Activated B cell treated with CpG ODN at 0.5 μM for 24 hours (primary cell): ENCODE results near the gene COPZ2. TPM values are rescaled to one million over a fixed set of nuclear protein-coding genes. Genes with fewer than 3 reads are reported as not detected.

ENCODE experiments used
- ATAC-seq: fragments of 200-7000 bp; cut with Tn5 transposase; one replicate; pipeline ENCODE4 v1.10.0; 2021; ENCODE audit warnings: low read depth, mild to moderate bottlenecking, moderate library complexity
- CTCF ChIA-PET: fragments of 350-600 bp; sonication (Branson Sonifier 250); formaldehyde crosslinking; loops from one replicate; lab custom pipeline; 2021; ENCODE audit warnings: antibody characterized with exemption; lab: Charles Lee
- POLR2A ChIA-PET: fragments of 350-600 bp; sonication (Branson Sonifier 250); formaldehyde crosslinking; loops from one replicate; lab custom pipeline; 2021; ENCODE audit warnings: antibody characterized with exemption; lab: Charles Lee
- DNase-seq: peaks from one replicate; pipeline ENCODE4 v3.0.0; 2022
- H3K27ac Mint-ChIP-seq: one replicate; pipeline ENCODE4 v1.8.0; 2020; ENCODE audit warnings: mixed read lengths
- H3K27me3 Mint-ChIP-seq: one replicate; pipeline ENCODE4 v1.8.0; 2021; ENCODE audit warnings: mixed read lengths
- H3K36me3 Mint-ChIP-seq: one replicate; pipeline ENCODE4 v1.8.0; 2021; ENCODE audit warnings: low read depth, mixed read lengths
- H3K4me1 Mint-ChIP-seq: one replicate; pipeline ENCODE4 v1.8.0; 2021; ENCODE audit warnings: mixed read lengths
- H3K4me3 Mint-ChIP-seq: one replicate; pipeline ENCODE4 v1.8.0; 2020; ENCODE audit warnings: mild to moderate bottlenecking, mixed read lengths
- H3K9me3 Mint-ChIP-seq: one replicate; pipeline ENCODE4 v1.8.0; 2020; ENCODE audit warnings: mixed read lengths
- CTCF ChIP-seq: fragments of 200-600 bp; IDR thresholded peaks from one replicate; pipeline ENCODE4 v1.8.0; 2022; ENCODE audit warnings: antibody characterized with exemption, mild to moderate bottlenecking
- intact Hi-C: fragments of 100-400 bp; cut with micrococcal nuclease; formaldehyde crosslinking; loops from one replicate; pipeline ENCODE4 v1.15.1; 2024
- total RNA-seq: library from RNA; stranded (reverse); gene quantifications from 2 replicates; pipeline ENCODE4 v1.2.3, GENCODE V29; 2022

The COPZ2 gene
- total RNA-seq, 1 donor from 2014 or later: 3.3 TPM

DNA sequence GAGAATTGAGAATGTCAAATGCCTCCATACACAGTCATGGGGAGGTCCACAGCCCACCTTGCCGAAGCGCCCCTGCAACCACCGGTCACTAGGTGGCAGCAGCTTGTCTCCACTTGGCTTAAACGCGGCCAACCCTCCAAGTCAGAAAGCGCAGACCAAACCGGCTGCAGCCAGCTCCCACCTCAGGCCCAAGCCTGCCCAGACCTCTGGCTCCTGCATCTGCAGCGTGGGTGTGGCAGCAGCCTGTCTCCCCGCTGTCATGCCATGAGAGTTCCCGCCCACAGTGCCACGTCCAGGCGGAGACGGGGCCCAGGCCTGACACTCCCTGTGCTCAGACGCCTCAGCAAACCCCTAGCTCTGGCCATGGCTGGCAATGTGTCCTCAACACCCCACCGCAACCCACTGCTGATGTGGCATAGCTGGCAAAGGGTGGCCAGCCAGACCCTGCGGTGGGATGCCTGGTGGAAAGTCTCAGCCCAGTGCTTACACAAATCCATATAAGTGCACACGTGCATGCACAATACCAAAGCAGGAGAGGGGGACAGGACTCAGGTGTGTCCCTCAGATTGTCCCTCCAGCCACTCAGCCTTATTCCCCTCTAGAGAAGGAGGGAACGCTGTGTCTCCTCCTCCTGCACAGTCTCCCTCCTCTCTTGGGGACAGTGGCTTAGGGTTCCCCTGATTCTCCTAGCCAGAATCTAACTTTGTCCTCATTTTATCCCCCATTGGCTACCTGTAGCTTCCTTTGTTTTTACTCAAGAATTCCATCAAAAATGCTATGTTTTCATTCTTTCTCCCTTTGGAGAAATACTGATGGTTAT, 10.9 kb downstream of the COPZ2 start:
- no peak overlapping the region for H3K4me3 Mint-ChIP-seq

GRCh38 chr17:48025904-48026501, 11.6 kb downstream of the COPZ2 start:
- H3K27ac Mint-ChIP-seq: no peak overlapping the region

More for the DNA sequence above, 10.9 kb downstream of the COPZ2 start:
- Mint-ChIP-seq H3K27me3 (peaks cover 17% of the 10 kb centered on the region), H3K27ac (no peak overlapping the region), H3K9me3 (no peaks in the 10 kb centered on the region), H3K36me3 (peaks cover 2% of the 10 kb centered on the region), H3K4me1 (peaks cover 35% of the 10 kb centered on the region)
- POLR2A ChIA-PET: interaction anchor here (0.6 to 3.4 kb wide), 13 partner anchors 8 to 575 kb away, joined by 3 to 37 read pairs (median 3); partner anchors contain the start of genes CDK5RAP3 and NFE2L1
- ATAC-seq (peak; percentile 27), DNase-seq (peak; percentile 72)
- CTCF ChIA-PET: interaction anchor here (0.6 to 3.5 kb wide), 26 partner anchors 9 to 603 kb away, joined by 3 to 148 read pairs (median 3); partner anchors contain the start of genes CBX1 and NFE2L1
- TF ChIP-seq CTCF: no peak
- intact Hi-C loops: loop anchor here (1.0 to 10.0 kb wide), 3 partner anchors 11 to 428 kb away; partner anchors contain the start of gene COPZ2

DNA sequence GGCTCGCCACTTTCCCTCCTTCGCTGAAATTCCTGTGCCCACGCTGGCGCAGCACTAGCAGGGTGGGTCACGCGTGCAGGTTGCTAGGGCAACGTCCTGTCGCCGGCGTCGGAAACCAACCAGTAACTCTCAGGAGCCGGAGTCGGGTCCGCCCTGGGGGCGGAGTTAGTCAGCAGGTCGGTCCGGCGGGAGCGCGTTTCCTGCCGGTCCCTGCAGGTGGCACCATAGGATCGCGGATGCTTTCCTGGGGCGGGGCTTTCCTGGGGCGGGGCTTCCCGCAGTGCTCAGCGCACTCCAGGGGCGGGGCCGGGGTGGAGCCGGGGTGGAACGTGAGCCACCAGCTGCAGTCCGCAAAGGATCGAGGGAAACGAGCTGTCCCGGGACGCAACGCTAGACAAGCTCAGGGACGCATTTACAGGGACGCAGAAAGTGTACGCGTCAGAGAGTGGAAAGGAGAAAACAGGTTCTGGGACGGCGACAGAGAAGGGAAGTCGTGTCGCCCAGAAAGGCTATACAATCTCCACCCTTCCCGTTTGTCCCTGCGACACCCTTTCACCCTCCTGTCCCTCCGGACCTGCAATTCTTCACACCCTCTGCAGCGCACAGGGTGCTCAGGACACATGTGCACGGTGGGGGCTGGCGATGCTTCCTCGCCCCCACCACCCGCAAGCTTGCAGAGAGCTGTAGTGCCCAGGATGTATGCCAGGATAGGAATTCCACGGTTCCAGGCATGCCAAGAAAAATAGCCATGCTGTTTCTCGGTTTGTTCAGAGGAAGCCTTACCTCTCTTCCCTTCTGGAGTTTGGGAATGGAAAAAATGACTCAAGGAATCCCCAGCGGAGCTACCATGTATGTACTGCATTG, 12.3 kb downstream of the COPZ2 start:
- Mint-ChIP-seq H3K9me3 (no peaks in the 10 kb centered on the region), H3K27me3 (peaks cover 9% of the 10 kb centered on the region), H3K36me3 (peaks cover 2% of the 10 kb centered on the region), H3K4me1 (peaks cover 35% of the 10 kb centered on the region), H3K27ac (peak overlapping the region; percentile 91), H3K4me3 (peak overlapping the region; percentile 89)
- no peak for TF ChIP-seq CTCF
- intact Hi-C loops: loop anchor here (1.0 to 10.0 kb wide), 15 partner anchors 23 to 854 kb away; partner anchors contain the start of genes CDK5RAP3 and NFE2L1
- ChIA-PET POLR2A (interaction anchor here (0.6 to 3.4 kb wide), 12 partner anchors 9 to 1905 kb away, joined by 3 to 37 read pairs (median 4); partner anchors contain the start of genes CDK5RAP3 and NFE2L1), CTCF (interaction anchor here (0.6 to 3.5 kb wide), 22 partner anchors 11 to 593 kb away, joined by 3 to 148 read pairs (median 4); partner anchors contain the start of genes CDK5RAP3, NFE2L1 and SNX11)
- DNase-seq (peak; percentile 91), ATAC-seq (peak; percentile 89)

More at GRCh38 chr17:48025904-48026501, 11.6 kb downstream of the COPZ2 start:
- POLR2A ChIA-PET: interaction anchor here (0.6 to 3.4 kb wide), 15 partner anchors 9 to 1338 kb away, joined by 3 to 37 read pairs (median 3); partner anchors contain the start of genes CDK5RAP3 and NFE2L1
- Mint-ChIP-seq H3K36me3 (peaks cover 2% of the 10 kb centered on the region), H3K27me3 (peaks cover 14% of the 10 kb centered on the region), H3K9me3 (no peaks in the 10 kb centered on the region), H3K4me3 (no peak overlapping the region), H3K4me1 (peaks cover 35% of the 10 kb centered on the region)
- no peak for DNase-seq
- TF ChIP-seq CTCF: no peak
- intact Hi-C loops: loop anchor here (1.0 to 10.0 kb wide), 16 partner anchors 11 to 853 kb away; partner anchors contain the start of genes CDK5RAP3, COPZ2 and NFE2L1
- ATAC-seq: no peak
- CTCF ChIA-PET: interaction anchor here (0.6 to 3.5 kb wide), 30 partner anchors 10 to 603 kb away, joined by 3 to 148 read pairs (median 4); partner anchors contain the start of genes CBX1, CDK5RAP3, NFE2L1 and SNX11

GRCh38 chr17:48024149-48025039, 13.2 kb downstream of the COPZ2 start:
- ATAC-seq (peak; percentile 10), DNase-seq (peak; percentile 46)
- peaks cover 2% of the 10 kb centered on the region for H3K36me3 Mint-ChIP-seq
- no peak for TF ChIP-seq CTCF
- intact Hi-C loops: loop anchor here (1.0 to 10.0 kb wide), 18 partner anchors 24 to 854 kb away; partner anchors contain the start of genes CDK5RAP3, NFE2L1 and SCRN2
- ChIA-PET POLR2A (interaction anchor here (0.6 to 3.4 kb wide), 7 partner anchors 14 to 1905 kb away, joined by 3 to 37 read pairs (median 4); partner anchors contain the start of gene NFE2L1), CTCF (interaction anchor here (0.6 to 3.5 kb wide), 21 partner anchors 13 to 594 kb away, joined by 3 to 148 read pairs (median 4); partner anchors contain the start of genes CDK5RAP3, NFE2L1 and SNX11)
- H3K27ac Mint-ChIP-seq: peak overlapping the region; percentile 91
- H3K9me3 Mint-ChIP-seq: no peaks in the 10 kb centered on the region
- H3K4me3 Mint-ChIP-seq: peak overlapping the region; percentile 89
- H3K4me1 Mint-ChIP-seq: peaks cover 35% of the 10 kb centered on the region
- peaks cover 13% of the 10 kb centered on the region for H3K27me3 Mint-ChIP-seq
